GM19043 (cell line): ENCODE results near the gene USP1.

Source experiments
- ATAC-seq: cut with Tn5 transposase; IDR thresholded peaks from one replicate; pipeline ENCODE4 v1.9.1; 2021; ENCODE audit warnings: low read depth; ENCODE audit not compliant: unreplicated experiment

The USP1 gene

GRCh38 chr1:62476525-62477219 is 39.8 kb downstream of the USP1 start:
- ATAC-seq: no peak

GRCh38 chr1:62481681-62482080 is 44.8 kb downstream of the USP1 start:
- no peak for ATAC-seq

- no peak for ATAC-seq
Observed at GRCh38 chr1:62484824-62485468, 48.1 kb downstream of the USP1 start.

- no peak for ATAC-seq
Observed at GRCh38 chr1:62487956-62488355, 51.1 kb downstream of the USP1 start.

GRCh38 chr1:62492521-62492920 is 55.7 kb downstream of the USP1 start:
- ATAC-seq: no peak

GRCh38 chr1:62493656-62494055 is 56.8 kb downstream of the USP1 start:
- no peak for ATAC-seq

- ATAC-seq: no peak
Observed at GRCh38 chr1:62494137-62494536, 57.3 kb downstream of the USP1 start.

GRCh38 chr1:62500210-62500609 is 63.4 kb downstream of the USP1 start:
- ATAC-seq: no peak
